ENCODE results near the gene CC2D2B. TPM values are rescaled to one million over a fixed set of nuclear protein-coding genes. Genes with fewer than 3 reads are reported as not detected.
"Not testable (repeated sequence)": the region's sequence is repeated elsewhere in the genome, so short reads cannot be mapped to it uniquely, and the experiment has no call there.

CC2D2B gene
- total and polyA plus RNA-seq, 2 of the 8 experiments (the other 6 are each of a cell fraction or from before 2014, with no cell fraction given), result 0.09 to 0.71 TPM

- not testable (repeated sequence) for H2BK5ac ChIP-seq (ENCODE audit: low read depth, low read length); H2BK20ac ChIP-seq (ENCODE audit: low read length); DNase-seq (ENCODE audit: low read depth in 1 of 2, low spot score in 2 of 2); H3K4me2 ChIP-seq (ENCODE audit: insufficient read depth in 1 of 2, low read depth in 2 of 2, low read length in 2 of 2); H3K27ac ChIP-seq (ENCODE audit: low read depth, low read length); H3K18ac ChIP-seq (ENCODE audit: extremely low read depth, low read length); H3K14ac ChIP-seq (ENCODE audit: insufficient read length); H3K27me3 ChIP-seq (replicated peaks in 1 of 4; ENCODE audit: control insufficient read depth in 3 of 4, extremely low read depth in 1 of 4, insufficient read depth in 3 of 4, low read length in 3 of 4); H2BK12ac ChIP-seq (ENCODE audit: low read depth, low read length); H3K4me3 ChIP-seq (ENCODE audit: extremely low read depth in 1 of 4, insufficient read depth in 2 of 4, low read depth in 3 of 4, low read length in 4 of 4); H3K4ac ChIP-seq (replicated peaks; ENCODE audit: insufficient read length, low read depth, low read length); H2BK15ac ChIP-seq (ENCODE audit: low read length); H4K5ac ChIP-seq (ENCODE audit: insufficient read length, low read depth, low read length); H3K56ac ChIP-seq (replicated peaks; ENCODE audit: insufficient read length, low read depth, low read length); H3K79me1 ChIP-seq (ENCODE audit: low read depth, low read length); H3K9ac ChIP-seq (replicated peaks in 1 of 4; ENCODE audit: extremely low read depth in 1 of 4, low read depth in 3 of 4, low read length in 3 of 4); FAIRE-seq; H4K91ac ChIP-seq (replicated peaks; ENCODE audit: insufficient read length, low read length); H2AK5ac ChIP-seq (ENCODE audit: low read depth, low read length); H2BK120ac ChIP-seq (replicated peaks; ENCODE audit: low read depth, low read length); H2AFZ ChIP-seq (ENCODE audit: low read length); H3K4me1 ChIP-seq (replicated peaks in 1 of 4; ENCODE audit: control insufficient read depth in 3 of 4, insufficient read depth in 4 of 4, low read length in 3 of 4); H4K8ac ChIP-seq (ENCODE audit: extremely low read depth, insufficient read depth, low read length); H3K23ac ChIP-seq (ENCODE audit: insufficient read length); H3K9me3 ChIP-seq (ENCODE audit: insufficient read depth in 2 of 2, low read depth in 1 of 2, low read length in 1 of 2)
- ChIA-PET POLR2A (ENCODE audit: partially characterized antibody) (interaction anchor here (1.2 to 1.6 kb wide), 4 partner anchors 12 to 90 kb away, joined by 3 to 9 read pairs (median 4); partner anchors contain the start of gene ZNF518A), CTCF (ENCODE audit: partially characterized antibody) (interaction anchor here (0.9 to 1.9 kb wide), 8 partner anchors 8 to 291 kb away, joined by 3 to 9 read pairs (median 5); partner anchors contain the start of gene ZNF518A)
- Histone ChIP-seq H3K79me2 (ENCODE audit: control insufficient read depth in 1 of 2, insufficient read depth in 2 of 2, low read length in 2 of 2) (peaks cover 10 to 91% of the 10 kb centered on the region in 2 experiments), H4K20me1 (replicated peaks in 1 of 2; ENCODE audit: control insufficient read depth in 1 of 2, insufficient read depth in 2 of 2, low read length in 2 of 2) (peaks cover 5 to 11% of the 10 kb centered on the region in 2 experiments), H3K36me3 (ENCODE audit: control insufficient read depth in 2 of 4, insufficient read depth in 4 of 4, low read length in 3 of 4) (peaks cover 0 to 30% (median 10%) of the 10 kb centered on the region in 4 experiments; a peak in 6 of 8 replicates), H3K23me2 (ENCODE audit: low read depth, low read length) (peaks cover 11% of the 10 kb centered on the region)
- 84% methylated on average over 3 of the region's 3 CpGs; no CpG with 5 or more reads in 1 of the 2 experiments for WGBS, 2 experiments (ENCODE audit: extremely low coverage in 1 of 2, insufficient coverage in 1 of 2, insufficient read length in 1 of 2, insufficient replicate concordance in 2 of 2, low coverage in 1 of 2, low lambda C conversion rate in 2 of 2, missing lambda C conversion rate in 1 of 2)
Measured at GRCh38 chr10:96047925-96048324, 140.2 kb downstream of the CC2D2B start.

All from H1 (cell line).